ENCODE data around the gene C16orf74.
A peak's percentile ranks its signal among the peaks of the same experiment; 100 is the strongest.

Gene C16orf74

DNA sequence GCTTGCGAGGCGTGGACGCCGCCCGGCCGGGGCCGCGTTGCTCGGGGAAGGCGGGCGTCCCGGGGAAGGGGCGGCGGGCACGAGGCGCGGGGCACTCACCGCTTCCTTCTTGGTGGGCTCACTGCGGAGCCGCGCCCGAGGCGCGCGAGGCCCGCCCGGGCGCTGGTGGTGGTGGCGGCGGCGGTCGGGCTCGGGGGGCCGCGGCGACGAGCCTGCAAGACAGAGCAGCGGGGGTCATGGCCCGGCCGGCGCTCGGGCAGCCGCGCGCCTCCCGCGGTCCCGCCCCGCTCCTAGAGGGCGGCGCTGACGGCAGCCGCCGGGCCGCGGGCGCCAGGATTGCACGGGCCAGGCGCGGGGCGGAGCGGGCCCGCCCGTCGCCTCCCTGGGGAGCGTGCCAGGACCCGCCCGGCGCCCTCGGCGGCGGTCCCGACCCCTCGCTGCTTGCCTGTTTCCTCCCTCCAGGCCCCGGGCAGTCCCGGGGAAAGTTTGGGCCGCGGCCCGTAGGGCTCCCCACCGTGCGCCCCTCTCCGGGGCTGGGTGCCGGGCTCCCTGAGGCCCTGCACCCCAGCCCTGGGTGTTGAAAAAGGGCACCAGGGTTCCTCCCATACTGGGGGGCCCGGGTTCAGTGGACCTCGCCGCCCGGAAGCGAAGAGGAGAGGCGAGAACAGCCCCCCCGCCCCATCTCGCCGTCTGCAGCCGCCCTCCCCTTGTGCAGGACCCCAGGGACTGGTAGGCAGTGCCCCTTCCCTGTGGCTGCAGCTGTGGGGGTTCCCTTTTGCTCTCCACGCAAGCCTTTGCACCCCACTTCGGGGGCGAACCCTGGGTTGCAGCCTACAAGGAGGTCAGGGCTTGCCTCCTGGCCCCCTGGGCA, at the start of gene C16orf74:
Gene C16orf74, minus strand, starts transcription at position 270 of the 871 bp plus-strand sequence. CDS start 15,879 bp downstream, outside the sequence.
- DNase-seq = peak; percentile 48

- peak; percentile 30 for DNase-seq
Observed at GRCh38 chr16:85800321-85800669, 49.4 kb upstream of the C16orf74 start.

- DNase-seq = peak; percentile 97
Observed at GRCh38 chr16:85799497-85800320, 48.8 kb upstream of the C16orf74 start, which contains the start of the genes COX4I1 and EMC8. Gene COX4I1 (plus strand): TSS chr16:85799695. CDS start chr16:85801206, 1,511 bp downstream. Gene EMC8 (minus strand): TSS chr16:85799544. CDS start chr16:85799295, 249 bp downstream.

GRCh38 chr16:85798901-85799496, 48.1 kb upstream of the C16orf74 start:
- DNase-seq = peak; percentile 47

GRCh38 chr16:85798283-85798776, 47.4 kb upstream of the C16orf74 start:
- DNase-seq = no peak

GRCh38 chr16:85796599-85796998, 45.7 kb upstream of the C16orf74 start:
- DNase-seq = no peak

DNA sequence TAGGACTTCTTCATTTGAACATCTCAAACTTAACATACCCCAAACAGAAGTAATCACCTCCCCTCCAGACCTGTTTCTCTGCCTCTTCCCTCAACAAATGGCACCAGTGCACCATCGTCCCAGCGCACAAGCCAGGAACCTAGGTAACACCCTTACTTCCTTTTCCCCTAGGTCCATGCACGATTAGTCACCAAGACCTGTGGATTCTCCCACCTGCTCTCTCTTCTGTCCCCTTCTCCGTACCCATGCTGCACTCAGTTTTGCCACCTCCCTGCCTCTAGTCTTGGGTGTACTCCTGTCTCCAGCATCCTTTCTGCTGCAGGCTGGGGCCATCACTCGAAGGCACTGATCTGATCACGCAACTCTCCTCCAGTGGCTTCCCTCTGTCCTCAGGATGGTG, 45.3 kb upstream of the C16orf74 start:
- no peak for DNase-seq

GRCh38 chr16:85794696-85795095, 43.8 kb upstream of the C16orf74 start:
- no peak for DNase-seq

DNA sequence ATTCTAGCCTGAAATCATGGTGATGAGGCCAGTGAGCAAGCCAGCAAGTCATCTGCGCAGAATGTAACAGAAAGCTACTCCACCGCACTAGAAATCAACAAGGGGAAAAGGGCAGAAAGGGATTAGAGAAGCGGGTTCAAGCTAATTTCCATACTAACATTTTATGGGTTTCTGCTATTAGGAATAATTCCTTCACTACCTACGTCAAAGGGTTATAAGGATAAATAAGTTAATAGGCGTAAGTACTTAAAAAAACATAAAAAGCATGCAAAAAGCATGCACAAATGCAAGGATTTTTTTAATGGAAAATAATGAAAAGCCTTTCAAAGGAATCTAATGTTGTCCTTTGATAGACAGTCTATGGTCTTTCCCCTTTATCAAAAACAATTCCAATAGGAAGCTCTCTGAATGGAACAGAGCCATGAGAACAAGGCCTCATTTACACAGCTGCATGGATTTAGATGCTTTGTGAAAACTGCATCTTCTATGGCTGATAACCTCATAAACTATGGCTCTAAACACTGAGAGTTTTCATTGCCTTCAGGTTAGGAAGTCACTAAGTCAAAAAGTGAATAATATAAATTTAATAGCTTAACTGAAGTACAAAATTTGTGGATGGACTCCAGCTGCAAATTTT, 42.9 kb upstream of the C16orf74 start:
- DNase-seq = no peak

DNA sequence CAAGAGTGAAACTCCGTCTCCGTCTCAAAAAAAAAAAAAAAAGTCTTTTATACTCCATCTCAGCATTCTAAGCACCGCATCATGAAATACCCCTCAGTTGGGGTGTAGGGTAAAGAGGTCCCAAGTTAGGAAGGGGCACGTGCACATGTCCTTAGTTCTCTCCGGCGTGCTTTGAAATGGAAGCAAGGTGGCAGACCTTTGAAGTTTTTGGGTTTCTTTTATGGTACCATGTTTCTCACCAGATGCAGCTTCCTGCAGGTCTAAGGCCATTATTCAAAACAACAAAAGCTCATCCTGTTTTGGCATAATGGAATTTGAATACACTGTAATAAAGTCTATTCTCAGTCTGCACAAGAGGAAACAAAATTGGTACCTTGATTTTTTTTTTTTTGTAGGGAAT, 38.9 kb upstream of the C16orf74 start:
- no peak for DNase-seq

GRCh38 chr16:85788819-85789218, 37.9 kb upstream of the C16orf74 start:
- no peak for DNase-seq

DNA sequence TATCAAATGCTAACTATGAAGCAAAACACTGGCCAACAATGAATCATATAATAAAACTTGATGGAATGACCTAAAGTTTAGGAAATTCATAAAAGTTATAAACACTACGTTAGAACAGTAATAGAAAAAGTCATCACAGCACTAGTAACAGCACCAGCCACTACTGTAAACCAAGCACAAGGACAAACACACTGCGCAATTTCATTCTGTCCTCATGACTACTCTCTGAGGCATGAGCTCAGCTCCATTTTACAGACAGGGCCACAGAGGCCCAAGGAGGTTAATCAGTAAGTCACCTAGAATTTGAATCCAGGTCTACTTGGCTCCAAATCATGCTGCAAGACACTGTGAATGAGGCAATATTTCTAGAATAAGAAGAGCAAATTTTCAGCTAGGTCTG, 35.0 kb upstream of the C16orf74 start:
- DNase-seq = no peak

GRCh38 chr16:85784813-85785212, 33.9 kb upstream of the C16orf74 start:
- DNase-seq = no peak

DNA sequence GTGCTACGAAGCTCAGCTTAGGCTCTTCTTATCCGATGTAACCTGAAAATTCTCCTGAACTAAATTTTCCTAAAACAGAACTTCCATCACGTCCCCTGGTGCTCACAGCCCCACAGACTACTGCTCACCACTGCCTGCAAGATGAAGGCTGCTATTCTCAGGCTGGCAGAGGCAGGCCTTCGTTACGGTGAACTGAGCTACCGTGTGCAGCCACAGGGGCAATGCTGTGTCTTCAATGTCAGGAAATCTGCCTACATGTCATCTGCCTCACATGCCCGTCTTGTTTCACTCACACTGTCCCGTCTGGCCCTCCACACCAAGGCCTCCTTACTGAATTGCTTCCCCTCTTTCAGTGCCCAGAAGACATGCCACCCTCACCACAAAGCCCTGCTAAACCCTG, 32.5 kb upstream of the C16orf74 start:
- no peak for DNase-seq

GRCh38 chr16:85782451-85782850, 31.6 kb upstream of the C16orf74 start:
- no peak for DNase-seq

DNA sequence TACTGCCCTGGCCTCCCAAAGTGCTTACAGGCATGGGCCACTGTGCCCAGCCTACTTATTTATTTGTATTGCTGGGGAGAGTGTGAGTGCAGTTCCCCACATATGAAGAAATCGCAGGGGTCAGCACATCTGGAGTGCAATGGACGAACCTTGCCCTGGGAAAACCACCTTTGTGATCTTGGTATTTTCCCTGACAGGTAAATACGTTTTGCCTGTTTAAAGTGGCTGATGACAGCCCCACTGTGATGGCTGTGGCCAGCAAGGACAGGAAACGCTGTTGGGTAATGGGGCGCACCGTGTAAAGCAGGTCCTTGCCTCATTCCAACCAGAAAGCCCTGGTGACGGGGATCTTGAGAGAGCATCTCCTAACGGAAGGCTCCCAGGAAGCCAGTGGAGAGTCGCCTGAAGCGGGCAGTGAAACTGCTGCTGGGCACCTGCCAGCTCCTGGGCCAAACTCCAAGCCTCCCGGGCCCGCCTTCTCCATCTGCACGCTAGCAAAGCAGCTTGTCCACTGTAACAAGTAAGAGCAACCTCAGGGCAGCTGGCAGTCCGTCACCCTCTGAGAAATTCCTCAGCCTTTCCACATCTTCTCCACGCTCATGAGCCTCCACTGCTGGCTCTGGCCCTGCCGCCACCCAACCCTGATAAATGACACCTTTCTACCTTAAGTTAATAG, 30.9 kb upstream of the C16orf74 start:
- DNase-seq = no peak

GRCh38 chr16:85781156-85781555, 30.3 kb upstream of the C16orf74 start:
- DNase-seq = no peak

GRCh38 chr16:85780281-85780680, 29.4 kb upstream of the C16orf74 start:
- DNase-seq = no peak

DNA sequence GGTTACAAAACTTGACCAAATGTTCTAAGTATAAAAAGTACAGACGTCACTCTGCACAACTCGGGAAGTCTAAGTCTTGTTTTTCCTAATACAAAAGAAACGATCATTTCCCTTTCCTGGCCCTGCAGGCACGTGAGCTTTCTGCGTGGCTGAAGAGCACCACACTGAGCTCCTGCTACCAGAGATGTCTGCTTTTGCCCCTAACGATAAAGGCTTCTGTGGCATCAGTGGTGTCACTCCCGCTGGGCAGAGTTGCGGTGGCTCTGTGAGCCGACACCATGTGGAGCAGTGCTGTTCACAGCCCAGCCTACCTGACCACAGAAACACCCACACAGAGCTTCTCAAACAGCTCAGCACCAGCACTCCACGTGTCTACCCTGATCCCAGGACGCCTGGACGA, 28.0 kb upstream of the C16orf74 start:
- DNase-seq = peak; percentile 36

- DNase-seq = no peak
Observed at GRCh38 chr16:85777583-85778310, 26.9 kb upstream of the C16orf74 start.

DNA sequence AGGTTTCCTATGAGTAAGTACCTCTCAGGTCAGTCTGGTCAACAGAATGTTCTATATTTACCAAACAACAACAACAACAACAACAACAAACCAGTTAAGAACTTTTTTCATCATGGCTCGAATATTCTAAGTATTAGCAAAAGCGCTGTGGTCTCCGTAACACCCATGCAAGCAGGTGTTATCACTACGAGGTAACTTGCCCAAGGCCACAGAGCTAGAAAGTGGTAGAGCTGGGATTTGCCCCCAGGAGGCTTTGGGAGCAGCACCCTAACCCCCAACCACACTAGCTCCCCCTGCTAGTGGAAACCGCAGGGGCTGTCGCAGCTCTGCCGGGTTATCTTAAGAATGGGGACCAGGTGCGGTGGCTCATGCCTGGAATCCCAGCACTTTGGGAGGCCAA, 23.9 kb upstream of the C16orf74 start:
- no peak for DNase-seq

All from stimulated activated CD4-positive, alpha-beta T cell treated with anti-CD3 and anti-CD28 coated beads, Interleukin-15, amount 100 ng/mL, for 24 hours (primary cell).